Astrocyte (in vitro differentiated cells and primary cell): ENCODE measurements around the gene ITM2C. TPM values are rescaled to one million over a fixed set of nuclear protein-coding genes. Genes with fewer than 3 reads are reported as not detected.

ENCODE experiments used
- DNase-seq: peaks from one replicate; pipeline ENCODE4 v3.0.0-alpha.2; 2010; ENCODE audit warnings: low read depth
- FAIRE-seq: peaks from 2 replicates; lab custom pipeline; 2011; peaks lifted over from hg19 to GRCh38; lab: Jason Lieb, UNC
- H2AFZ ChIP-seq: 2 replicates; pipeline ENCODE4 v1.6.0; 2012; ENCODE audit warnings: low read depth, low read length, inconsistent platforms
- H3K27ac ChIP-seq: 2 replicates; pipeline ENCODE4 v1.5.1; 2011; ENCODE audit warnings: low read depth, low read length, inconsistent platforms
- H3K27me3 ChIP-seq: 2 replicates; pipeline ENCODE4 v1.6.0; 2011; ENCODE audit warnings: low read length, inconsistent platforms; ENCODE audit not compliant: insufficient read depth
- H3K36me3 ChIP-seq: 2 replicates; pipeline ENCODE4 v1.5.1; 2011; ENCODE audit warnings: low read length, inconsistent platforms; ENCODE audit not compliant: insufficient read depth
- H3K4me1 ChIP-seq: 2 replicates; pipeline ENCODE4 v1.5.1; 2011; ENCODE audit warnings: low read length, inconsistent platforms; ENCODE audit not compliant: insufficient read depth
- H3K4me2 ChIP-seq: 2 replicates; pipeline ENCODE4 v1.6.0; 2012; ENCODE audit warnings: low read length, inconsistent platforms
- H3K4me3 ChIP-seq: 2 replicates; pipeline ENCODE4 v1.5.1; 2011; ENCODE audit warnings: low read depth, mild to moderate bottlenecking, low read length, inconsistent platforms; ENCODE audit not compliant: insufficient read depth
- H3K79me2 ChIP-seq: 2 replicates; pipeline ENCODE4 v1.6.0; 2012; ENCODE audit warnings: mild to moderate bottlenecking, low read length, inconsistent platforms; ENCODE audit not compliant: insufficient read depth
- H3K9ac ChIP-seq: 2 replicates; pipeline ENCODE4 v1.6.0; 2012; ENCODE audit warnings: mild to moderate bottlenecking, low read length, inconsistent platforms
- H3K9me3 ChIP-seq: 2 replicates; pipeline ENCODE4 v1.5.1; 2012; ENCODE audit warnings: low read depth, mild to moderate bottlenecking, low read length, inconsistent platforms; ENCODE audit not compliant: insufficient read depth
- H4K20me1 ChIP-seq: 2 replicates; pipeline ENCODE4 v1.6.0; 2012; ENCODE audit warnings: low read length, inconsistent platforms; ENCODE audit not compliant: insufficient read depth
- H3K27ac Mint-ChIP-seq: one replicate; pipeline ENCODE4 v1.8.0; 2021; ENCODE audit warnings: mild to moderate bottlenecking, mixed read lengths; ENCODE audit not compliant: unreplicated experiment
- H3K27me3 Mint-ChIP-seq: one replicate; pipeline ENCODE4 v1.8.0; 2021; ENCODE audit warnings: low read depth, mixed read lengths; ENCODE audit not compliant: unreplicated experiment
- H3K36me3 Mint-ChIP-seq: one replicate; pipeline ENCODE4 v1.8.0; 2021; ENCODE audit warnings: low read depth, mixed read lengths; ENCODE audit not compliant: unreplicated experiment
- H3K4me1 Mint-ChIP-seq: one replicate; pipeline ENCODE4 v1.8.0; 2021; ENCODE audit warnings: low read depth, mixed read lengths; ENCODE audit not compliant: unreplicated experiment
- H3K4me3 Mint-ChIP-seq: one replicate; pipeline ENCODE4 v1.8.0; 2021; ENCODE audit warnings: mild to moderate bottlenecking, moderate library complexity, mixed read lengths; ENCODE audit not compliant: unreplicated experiment
- H3K9me3 Mint-ChIP-seq: one replicate; pipeline ENCODE4 v1.8.0; 2021; ENCODE audit warnings: mild to moderate bottlenecking, mixed read lengths; ENCODE audit not compliant: unreplicated experiment
- CTCF ChIP-seq: IDR thresholded peaks from 2 replicates; pipeline ENCODE4 v1.5.1; 2011; ENCODE audit warnings: low read depth, mild to moderate bottlenecking, inconsistent platforms, low read length, moderate library complexity; ENCODE audit not compliant: insufficient read depth
- EZH2 ChIP-seq: IDR thresholded peaks from 2 replicates; pipeline ENCODE4 v1.6.1; 2012; ENCODE audit warnings: mild to moderate bottlenecking, low read length, inconsistent platforms; ENCODE audit not compliant: insufficient read depth
- total RNA-seq: library from RNA; stranded (reverse); gene quantifications from 2 replicates; pipeline ENCODE4 v1.2.1, GENCODE V29; 2021

ITM2C gene
- total RNA-seq, 1 donor from 2014 or later: 458 TPM

- no peaks in the 10 kb centered on the region for H3K4me1 ChIP-seq
- FAIRE-seq: no peak
- no peaks in the 10 kb centered on the region for H4K20me1 ChIP-seq
- H3K36me3 Mint-ChIP-seq: no peaks in the 10 kb centered on the region
- no peaks in the 10 kb centered on the region for H3K4me1 Mint-ChIP-seq
- H3K36me3 ChIP-seq: no peaks in the 10 kb centered on the region
- TF ChIP-seq CTCF (no peak), EZH2 (no peak)
- no peak overlapping the region for H3K4me3 ChIP-seq
- H3K27me3 ChIP-seq: peaks cover 3% of the 10 kb centered on the region
- no peak overlapping the region for H2AFZ ChIP-seq
- H3K9ac ChIP-seq: no peak overlapping the region
- H3K9me3 Mint-ChIP-seq: no peaks in the 10 kb centered on the region
- no peak for DNase-seq
- peaks cover 16% of the 10 kb centered on the region for H3K27me3 Mint-ChIP-seq
- no peaks in the 10 kb centered on the region for H3K79me2 ChIP-seq
- no peak overlapping the region for H3K4me3 Mint-ChIP-seq
- H3K9me3 ChIP-seq: no peaks in the 10 kb centered on the region
- H3K27ac Mint-ChIP-seq: no peak overlapping the region
- H3K27ac ChIP-seq: no peak overlapping the region
- no peak overlapping the region for H3K4me2 ChIP-seq
Observed at GRCh38 chr2:230916218-230916617, 51.5 kb downstream of the ITM2C start.

- peaks cover 20% of the 10 kb centered on the region for H3K27me3 Mint-ChIP-seq
- no peaks in the 10 kb centered on the region for H3K9me3 Mint-ChIP-seq
Observed at GRCh38 chr2:230919240-230919639, 54.5 kb downstream of the ITM2C start.

More at GRCh38 chr2:230919240-230919639, 54.5 kb downstream of the ITM2C start:
- Mint-ChIP-seq H3K4me3 (no peak overlapping the region), H3K4me1 (peaks cover 3% of the 10 kb centered on the region), H3K27ac (no peak overlapping the region), H3K36me3 (no peaks in the 10 kb centered on the region)
- Histone ChIP-seq H3K36me3 (no peaks in the 10 kb centered on the region), H3K9ac (no peak overlapping the region), H3K4me2 (no peak overlapping the region), H3K27ac (no peak overlapping the region), H3K79me2 (no peaks in the 10 kb centered on the region), H3K4me3 (no peak overlapping the region), H2AFZ (no peak overlapping the region), H4K20me1 (no peaks in the 10 kb centered on the region), H3K4me1 (no peaks in the 10 kb centered on the region), H3K9me3 (no peaks in the 10 kb centered on the region), H3K27me3 (peaks cover 5% of the 10 kb centered on the region)
- FAIRE-seq: no peak
- DNase-seq: no peak
- TF ChIP-seq CTCF (no peak), EZH2 (no peak)
